ENCODE measurements around the gene EML5.

The EML5 gene

GRCh38 chr14:88682495-88683114 is 110.1 kb downstream of the EML5 start:
- DNase-seq (ENCODE audit: low spot score): no peak
- in situ Hi-C loops (cut with MboI; ENCODE audit: low sequenced_read_pairs, unreplicated experiment): no loop called here
- TF ChIP-seq, protein P1, sequence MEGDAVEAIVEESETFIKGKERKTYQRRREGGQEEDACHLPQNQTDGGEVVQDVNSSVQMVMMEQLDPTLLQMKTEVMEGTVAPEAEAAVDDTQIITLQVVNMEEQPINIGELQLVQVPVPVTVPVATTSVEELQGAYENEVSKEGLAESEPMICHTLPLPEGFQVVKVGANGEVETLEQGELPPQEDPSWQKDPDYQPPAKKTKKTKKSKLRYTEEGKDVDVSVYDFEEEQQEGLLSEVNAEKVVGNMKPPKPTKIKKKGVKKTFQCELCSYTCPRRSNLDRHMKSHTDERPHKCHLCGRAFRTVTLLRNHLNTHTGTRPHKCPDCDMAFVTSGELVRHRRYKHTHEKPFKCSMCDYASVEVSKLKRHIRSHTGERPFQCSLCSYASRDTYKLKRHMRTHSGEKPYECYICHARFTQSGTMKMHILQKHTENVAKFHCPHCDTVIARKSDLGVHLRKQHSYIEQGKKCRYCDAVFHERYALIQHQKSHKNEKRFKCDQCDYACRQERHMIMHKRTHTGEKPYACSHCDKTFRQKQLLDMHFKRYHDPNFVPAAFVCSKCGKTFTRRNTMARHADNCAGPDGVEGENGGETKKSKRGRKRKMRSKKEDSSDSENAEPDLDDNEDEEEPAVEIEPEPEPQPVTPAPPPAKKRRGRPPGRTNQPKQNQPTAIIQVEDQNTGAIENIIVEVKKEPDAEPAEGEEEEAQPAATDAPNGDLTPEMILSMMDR (IDR thresholded peaks at IDR 0.05; ENCODE audit: borderline replicate concordance, control extremely low read depth, extremely low read depth, insufficient read depth, missing control alignments): no peak

DNA sequence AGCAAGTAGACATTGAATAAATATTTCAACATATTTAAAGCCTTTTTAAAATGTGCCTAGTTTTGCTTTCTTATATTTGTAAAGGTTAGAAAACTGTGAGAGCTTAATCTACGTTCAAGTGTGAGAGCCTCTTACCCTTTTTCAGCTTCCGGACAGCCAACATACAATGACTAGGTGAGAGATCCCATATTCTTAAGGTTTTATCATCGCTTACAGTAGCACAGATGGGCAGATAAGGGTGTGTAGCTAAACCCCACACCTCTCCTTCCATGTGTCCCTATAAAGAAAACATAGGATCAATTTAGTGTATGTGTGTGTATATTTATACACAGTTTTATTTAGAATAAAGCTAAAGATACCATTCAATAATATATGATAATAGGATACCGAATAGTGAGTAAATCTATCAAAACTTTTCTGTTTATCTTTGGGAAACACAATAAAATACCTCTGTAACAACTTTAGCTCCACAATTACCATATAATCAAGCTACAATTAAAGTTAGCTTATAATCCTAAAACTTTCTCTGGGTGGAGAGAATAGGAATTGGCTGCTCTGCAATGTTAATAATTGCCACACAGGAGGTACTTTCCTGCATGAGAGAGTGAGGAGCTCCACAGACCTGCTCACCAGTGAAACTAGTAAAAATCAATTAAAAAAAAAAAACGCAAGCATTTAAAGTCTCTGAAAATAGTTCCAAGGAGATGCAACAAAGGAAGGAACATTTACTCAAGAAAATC is 110.8 kb downstream of the EML5 start:
- TF ChIP-seq, protein P1 (IDR thresholded peaks at IDR 0.05; ENCODE audit: borderline replicate concordance, control extremely low read depth, extremely low read depth, insufficient read depth, missing control alignments): no peak
- in situ Hi-C loops (cut with MboI; ENCODE audit: low sequenced_read_pairs, unreplicated experiment): no loop called here
- DNase-seq (ENCODE audit: low spot score): no peak

DNA sequence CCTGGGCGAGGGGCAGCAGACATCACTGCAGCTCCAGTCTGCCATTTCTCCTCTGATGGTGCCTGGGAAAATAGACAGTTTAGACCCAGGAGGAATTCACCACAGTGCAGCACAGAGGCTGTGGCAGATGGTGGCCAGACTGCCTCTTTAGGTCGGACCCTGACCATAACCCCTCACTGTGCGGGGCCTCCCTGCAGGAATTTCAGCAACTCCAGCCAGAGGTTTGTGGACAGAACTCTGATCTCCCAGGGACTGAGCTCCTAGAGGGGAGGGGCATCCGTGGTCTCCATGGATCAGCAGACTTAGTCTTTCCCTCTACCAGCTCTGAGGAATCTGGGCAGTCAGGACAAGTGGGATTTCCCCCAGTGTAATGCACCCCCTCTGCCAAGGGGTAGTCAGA is 123.4 kb downstream of the EML5 start:
- no peak for DNase-seq (ENCODE audit: low spot score)
- in situ Hi-C loops (cut with MboI; ENCODE audit: low sequenced_read_pairs, unreplicated experiment): loop anchor here (25.0 kb wide), 1 partner anchor 193 kb away; no protein-coding TSS in a partner anchor
- TF ChIP-seq, protein P1 (IDR thresholded peaks at IDR 0.05; ENCODE audit: borderline replicate concordance, control extremely low read depth, extremely low read depth, insufficient read depth, missing control alignments): no peak

DNA sequence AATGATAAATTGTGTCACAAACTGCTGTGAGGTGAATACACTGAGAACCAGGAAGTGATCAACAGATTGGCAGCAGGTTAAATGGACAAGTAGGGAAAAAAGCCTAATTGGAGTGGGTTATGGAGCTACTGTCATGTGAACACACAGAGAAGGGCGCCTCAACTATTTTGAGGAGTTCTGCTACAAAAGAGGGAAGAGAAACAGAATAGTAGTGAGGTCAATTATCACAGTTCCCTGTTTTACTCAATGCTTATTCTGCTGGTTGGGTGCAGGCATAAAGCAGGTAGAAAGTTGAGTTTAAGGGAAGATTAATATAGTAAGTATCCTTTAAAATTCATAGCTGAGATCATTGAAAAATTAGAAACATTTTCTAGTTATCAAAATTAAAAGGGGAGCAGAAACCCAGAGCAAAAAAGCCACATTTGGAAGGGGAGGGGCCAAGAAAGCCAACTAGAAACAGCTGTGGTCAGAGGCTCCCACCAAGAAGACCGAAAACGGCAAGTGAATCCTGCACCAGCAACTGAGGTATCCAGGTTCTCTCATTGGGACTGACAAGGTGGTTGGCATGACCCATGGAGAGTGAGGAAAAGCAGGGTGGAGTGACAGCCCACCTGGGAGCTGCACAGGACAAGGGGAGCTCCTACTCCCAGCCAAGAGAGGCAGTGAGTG is 124.2 kb downstream of the EML5 start:
- peak; percentile 31 for DNase-seq (ENCODE audit: low spot score)
- in situ Hi-C loops (cut with MboI; ENCODE audit: low sequenced_read_pairs, unreplicated experiment): loop anchor here (25.0 kb wide), 1 partner anchor 194 kb away; no protein-coding TSS in a partner anchor
- TF ChIP-seq, protein P1 (IDR thresholded peaks at IDR 0.05; ENCODE audit: borderline replicate concordance, control extremely low read depth, extremely low read depth, insufficient read depth, missing control alignments): no peak

DNA sequence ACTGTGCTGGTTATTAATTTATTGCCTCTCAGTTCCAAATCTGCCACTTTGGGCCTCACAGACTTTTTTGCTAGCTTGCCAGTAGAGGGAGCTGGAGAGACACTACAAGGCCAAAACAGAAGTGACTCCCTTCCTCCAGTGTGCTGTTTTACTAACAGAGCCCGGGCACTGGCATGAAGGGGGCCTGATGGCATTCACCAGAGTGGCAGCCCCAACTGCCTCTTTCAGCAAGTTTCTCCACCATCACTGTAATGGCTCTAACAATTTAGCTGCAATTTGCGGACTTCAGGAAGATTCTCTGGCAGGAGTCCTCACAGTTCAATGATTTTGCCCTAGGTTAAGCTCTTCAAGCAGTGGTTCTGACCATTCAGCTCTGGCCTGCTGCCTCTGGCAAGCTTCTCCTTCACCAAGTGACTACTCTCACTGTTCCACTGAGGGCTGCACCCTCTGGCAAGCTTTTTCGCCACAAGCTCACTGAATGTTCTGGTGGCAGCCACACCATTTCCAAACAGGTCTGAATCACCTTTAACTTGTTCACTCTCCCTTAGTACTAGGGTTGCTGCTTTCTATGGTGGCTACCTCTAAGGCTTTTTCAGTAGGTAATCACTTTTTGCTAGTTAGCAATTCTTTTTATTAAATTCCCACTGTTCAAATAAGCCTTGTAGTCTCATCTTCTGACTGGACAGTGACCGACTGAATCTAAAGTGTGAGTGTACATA is 125.0 kb downstream of the EML5 start:
- peak; percentile 63 for DNase-seq (ENCODE audit: low spot score)
- in situ Hi-C loops (cut with MboI; ENCODE audit: low sequenced_read_pairs, unreplicated experiment): loop anchor here (25.0 kb wide), 1 partner anchor 195 kb away; no protein-coding TSS in a partner anchor
- TF ChIP-seq, protein P1 (IDR thresholded peaks at IDR 0.05; ENCODE audit: borderline replicate concordance, control extremely low read depth, extremely low read depth, insufficient read depth, missing control alignments): peak; percentile 68

GRCh38 chr14:88660056-88660455 is 132.7 kb downstream of the EML5 start:
- in situ Hi-C loops (cut with MboI; ENCODE audit: low sequenced_read_pairs, unreplicated experiment): loop anchor here (25.0 kb wide), 1 partner anchor 202 kb away; no protein-coding TSS in a partner anchor
- TF ChIP-seq, protein P1 (IDR thresholded peaks at IDR 0.05; ENCODE audit: borderline replicate concordance, control extremely low read depth, extremely low read depth, insufficient read depth, missing control alignments): no peak
- no peak for DNase-seq (ENCODE audit: low spot score)
